ENCODE measurements around the gene CAPN11.
A peak's percentile ranks its signal among the peaks of the same experiment; 100 is the strongest.
"Not testable (repeated sequence)": the region's sequence is repeated elsewhere in the genome, so short reads cannot be mapped to it uniquely, and the experiment has no call there.

CAPN11 gene

GRCh38 chr6:44183783-44184182, 25.2 kb downstream of the CAPN11 start:
- no peak for DNase-seq

DNA sequence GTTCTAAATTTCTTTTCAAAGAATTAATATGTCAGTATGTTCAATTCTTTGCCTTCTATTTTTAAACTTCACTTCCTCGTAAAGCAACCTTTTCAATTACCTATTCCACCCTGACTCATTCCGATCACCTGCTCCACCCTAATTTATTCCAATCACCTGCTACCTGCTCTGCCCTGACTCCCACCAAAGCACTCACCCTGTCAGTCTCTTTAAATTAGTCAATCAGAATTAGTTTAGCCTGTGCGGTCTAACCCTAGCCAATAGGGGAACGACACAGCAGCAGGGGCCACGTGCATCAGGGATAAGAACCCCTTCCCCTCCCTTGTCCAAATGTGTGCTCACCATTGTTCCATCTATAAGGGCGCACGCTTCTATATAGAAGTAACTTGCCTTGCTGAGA, 26.7 kb downstream of the CAPN11 start:
- DNase-seq, result not testable (repeated sequence)

- no peak for DNase-seq
Measured at GRCh38 chr6:44185953-44186634, 27.5 kb downstream of the CAPN11 start.

DNA sequence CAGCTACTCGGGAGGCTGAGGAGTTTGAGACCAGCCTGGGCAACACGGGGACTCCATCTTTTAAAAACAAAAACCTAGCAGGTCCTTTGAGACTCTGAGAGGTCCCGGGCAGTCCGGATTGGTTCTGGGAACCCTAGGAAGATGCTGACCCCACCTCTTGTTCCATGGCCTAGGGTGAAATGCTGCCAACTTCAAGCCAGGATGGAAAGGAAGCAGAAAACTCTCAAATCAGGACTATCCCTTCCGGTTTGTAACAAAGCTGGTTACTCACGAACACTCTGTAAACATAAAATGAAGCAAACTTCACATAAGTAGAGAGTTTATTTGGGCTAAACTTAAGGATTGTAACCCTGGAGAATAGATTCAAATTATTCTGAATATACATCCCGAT, 28.0 kb downstream of the CAPN11 start:
- no peak for DNase-seq

- DNase-seq, result no peak
Measured at GRCh38 chr6:44188819-44189218, 30.2 kb downstream of the CAPN11 start.

GRCh38 chr6:44189257-44189656, 30.6 kb downstream of the CAPN11 start:
- no peak for DNase-seq

DNA sequence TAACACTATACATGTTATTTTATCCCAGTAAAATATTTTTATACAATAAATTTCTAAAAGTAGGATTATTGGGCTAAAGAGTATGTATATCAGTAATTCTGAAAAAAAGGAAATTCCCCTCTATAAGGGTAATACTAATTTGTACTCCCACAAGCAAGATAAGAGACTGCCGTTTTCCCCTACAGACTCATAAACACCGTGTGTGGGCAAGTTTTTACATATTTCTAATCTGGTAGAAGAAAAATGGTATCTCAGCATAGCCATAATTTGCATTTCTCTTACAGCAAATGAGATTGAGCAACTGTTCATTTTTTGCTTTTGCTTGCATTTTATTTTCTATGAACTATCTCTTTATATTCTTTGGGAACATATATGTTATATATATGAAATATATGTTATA, 32.1 kb downstream of the CAPN11 start:
- DNase-seq, result no peak

GRCh38 chr6:44192428-44193041, 33.9 kb downstream of the CAPN11 start:
- DNase-seq, result no peak

DNA sequence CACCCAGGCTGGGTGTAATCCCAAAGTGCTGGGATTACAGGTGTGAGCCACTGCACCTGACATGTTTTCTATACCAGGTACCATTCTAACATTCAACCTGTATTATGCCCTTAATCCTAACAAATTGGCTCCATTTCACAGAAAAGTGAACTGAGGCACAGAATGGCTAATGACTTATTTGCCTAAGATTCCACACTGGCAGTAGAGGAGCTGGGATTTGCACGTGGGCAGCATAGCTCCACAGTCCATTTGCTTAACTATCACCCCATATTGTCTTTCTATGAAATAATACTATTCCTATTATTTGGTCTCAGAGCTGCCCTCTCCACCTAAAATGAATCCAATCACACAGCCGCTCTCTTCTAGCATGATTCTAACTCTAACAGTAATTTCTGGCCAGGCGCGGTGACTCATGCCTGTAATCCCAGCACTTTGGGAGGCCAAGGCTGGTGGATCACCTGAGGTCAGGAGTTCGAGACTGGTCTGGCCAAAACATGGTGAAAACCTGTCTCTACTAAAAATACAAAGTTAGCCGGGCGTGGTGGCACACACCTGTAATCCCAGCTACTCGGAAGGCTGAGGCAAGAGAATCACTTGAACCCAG, 34.8 kb downstream of the CAPN11 start:
- no peak for DNase-seq

GRCh38 chr6:44194326-44194725, 35.7 kb downstream of the CAPN11 start:
- DNase-seq, result no peak

- not testable (repeated sequence) for DNase-seq
Measured at GRCh38 chr6:44196351-44196750, 37.7 kb downstream of the CAPN11 start.

DNA sequence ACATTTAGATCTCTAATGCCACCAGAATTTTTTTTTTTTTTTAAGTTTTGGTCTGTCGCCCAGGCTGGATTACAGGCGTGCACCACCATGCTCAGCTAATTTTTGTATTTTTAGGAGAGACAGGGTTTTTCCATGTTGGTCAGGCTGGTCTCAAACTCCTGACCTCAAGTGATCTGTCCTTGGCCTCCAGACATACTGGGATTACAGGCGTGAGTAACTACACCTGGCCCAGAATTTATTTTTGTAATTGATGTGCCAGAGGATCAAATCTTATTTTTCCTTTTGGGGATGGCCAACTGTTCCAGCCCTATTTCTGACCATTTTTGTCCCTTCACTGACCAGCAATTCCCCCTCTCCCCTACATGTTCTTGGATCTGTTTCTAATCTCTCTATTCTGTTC, 40.1 kb downstream of the CAPN11 start:
- no peak for DNase-seq

DNA sequence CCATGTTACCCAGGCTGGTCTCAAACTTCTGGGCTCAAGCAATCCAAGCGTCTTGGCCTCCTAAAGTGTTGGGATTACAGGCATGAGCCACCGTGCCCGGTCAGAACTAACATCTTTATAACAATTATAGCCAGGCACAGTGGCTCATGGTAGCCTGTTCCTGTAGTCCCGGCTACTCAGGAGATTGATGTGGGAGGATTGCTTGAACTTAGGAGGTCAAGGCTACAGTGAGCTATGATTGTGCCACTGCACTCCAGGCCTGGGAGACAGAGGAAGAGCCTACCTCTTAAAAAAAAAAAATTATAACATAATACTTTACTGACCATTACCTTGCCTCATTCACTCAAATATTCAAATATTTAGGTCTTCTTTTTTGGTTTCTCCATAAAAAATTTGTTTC, 41.3 kb downstream of the CAPN11 start:
- no peak for DNase-seq

DNA sequence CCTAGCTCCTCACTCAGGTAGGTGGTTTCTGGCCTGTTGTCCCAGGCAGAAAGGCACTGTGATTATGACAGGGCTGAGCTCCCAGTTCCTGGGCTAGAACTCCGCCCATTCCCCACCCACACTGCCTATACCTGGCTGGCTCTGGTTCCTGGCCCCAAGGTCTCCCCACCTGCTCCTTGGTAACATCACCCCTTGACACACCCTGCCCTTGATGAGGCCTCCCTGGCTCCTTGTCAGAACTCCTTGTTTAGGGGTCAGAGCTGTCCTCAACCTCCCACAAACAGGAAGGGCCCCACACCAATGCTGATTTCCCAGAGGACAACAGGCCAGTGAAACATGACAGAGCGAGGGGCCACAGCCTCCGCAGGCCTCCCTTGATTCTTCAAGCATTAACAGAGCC, 42.6 kb downstream of the CAPN11 start:
- DNase-seq, result no peak

- DNase-seq, result no peak
Measured at GRCh38 chr6:44201638-44202303, 43.2 kb downstream of the CAPN11 start.

DNA sequence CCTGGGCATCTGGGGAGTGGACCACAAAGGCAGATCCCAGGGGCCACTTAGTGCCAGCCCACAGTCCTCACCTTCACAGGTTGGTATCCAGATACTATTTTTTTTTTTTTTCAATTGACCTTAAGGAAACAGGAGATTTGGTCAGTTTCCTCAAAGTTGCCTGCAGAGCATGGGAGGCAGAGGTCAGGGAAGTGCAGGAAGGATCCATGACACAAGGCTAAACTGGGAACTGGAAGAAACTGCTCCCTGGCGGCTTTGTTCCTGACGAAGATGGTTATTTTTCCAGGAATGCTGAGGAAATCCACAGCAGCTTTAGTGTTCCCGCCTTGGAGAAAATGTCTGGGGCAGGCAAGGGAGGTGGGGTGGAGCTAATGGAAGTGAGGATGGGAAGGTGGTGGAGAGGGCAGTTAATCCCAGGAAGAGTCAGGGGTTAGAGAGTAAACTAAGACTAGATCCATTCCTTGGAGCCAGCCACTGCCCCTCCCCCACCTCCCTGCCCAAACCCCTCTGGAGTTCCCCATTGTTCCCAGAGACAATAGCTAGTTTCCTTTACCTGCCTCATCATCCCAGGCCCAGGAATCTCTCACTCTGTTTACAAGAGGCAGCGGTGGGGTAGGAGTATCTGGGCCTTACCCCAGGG, 43.8 kb downstream of the CAPN11 start:
- DNase-seq, result no peak

GRCh38 chr6:44202972-44203750, 44.5 kb downstream of the CAPN11 start:
- DNase-seq, result no peak

DNA sequence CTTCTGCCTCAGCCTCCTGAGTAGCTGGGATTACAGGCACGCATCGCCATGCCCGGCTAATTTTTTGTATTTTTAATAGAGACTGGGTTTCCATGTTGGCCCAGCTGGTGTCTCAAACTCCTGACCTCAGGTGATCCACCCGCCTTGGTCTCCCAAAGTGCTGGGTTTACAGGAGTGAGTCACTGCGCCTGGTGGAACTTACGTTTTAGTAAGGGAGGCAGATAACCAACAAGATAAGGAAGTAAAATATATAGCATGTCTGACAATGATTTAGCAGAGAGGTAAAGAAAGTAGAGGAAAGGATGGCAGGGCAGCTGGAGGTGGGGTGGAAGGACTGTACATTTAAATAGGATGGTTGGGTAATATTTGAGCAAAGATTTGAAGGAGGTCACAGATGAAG, 45.3 kb downstream of the CAPN11 start:
- no peak for DNase-seq

DNA sequence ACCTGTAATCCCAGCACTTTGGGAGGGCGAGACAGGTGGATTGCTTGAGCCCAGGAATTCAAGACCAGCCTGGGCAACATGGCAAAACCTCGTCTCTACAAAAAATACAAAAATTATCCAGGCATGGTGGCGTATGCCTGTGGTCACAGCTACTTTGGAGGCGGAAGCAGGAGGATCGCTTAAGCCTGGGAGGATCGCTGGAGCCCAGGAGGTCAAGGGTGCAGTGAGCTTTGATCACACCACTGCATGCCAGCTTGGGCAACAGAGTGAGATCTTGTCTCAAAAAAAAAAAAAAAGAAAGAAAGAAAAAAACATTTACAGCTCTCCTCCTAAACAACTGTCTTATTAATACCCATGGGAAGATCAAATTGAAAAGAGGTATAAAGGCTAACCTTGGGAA, 49.3 kb downstream of the CAPN11 start:
- DNase-seq, result no peak

- DNase-seq, result peak; percentile 42
Measured at GRCh38 chr6:44211284-44211683, 52.7 kb downstream of the CAPN11 start.

DNA sequence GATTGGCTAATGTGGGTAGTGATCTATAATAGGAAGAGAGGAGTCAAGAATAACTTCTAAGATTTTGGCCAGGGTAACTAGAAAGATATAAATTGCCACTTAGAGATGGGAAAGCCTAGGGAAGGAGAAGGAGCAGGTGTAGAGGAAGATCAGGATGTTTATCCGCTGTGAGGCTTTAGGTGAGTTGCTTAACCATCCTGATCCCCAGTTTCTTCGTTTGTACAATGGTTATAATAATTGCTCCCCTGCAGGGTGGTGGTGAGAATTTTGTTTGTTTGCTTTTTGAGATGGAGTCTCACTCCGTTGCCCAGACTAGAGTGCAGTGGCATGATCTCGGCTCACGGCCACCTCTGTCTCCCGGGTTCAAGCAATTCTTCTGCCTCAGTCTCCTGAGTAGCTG, 55.7 kb downstream of the CAPN11 start:
- DNase-seq, result no peak

DNA sequence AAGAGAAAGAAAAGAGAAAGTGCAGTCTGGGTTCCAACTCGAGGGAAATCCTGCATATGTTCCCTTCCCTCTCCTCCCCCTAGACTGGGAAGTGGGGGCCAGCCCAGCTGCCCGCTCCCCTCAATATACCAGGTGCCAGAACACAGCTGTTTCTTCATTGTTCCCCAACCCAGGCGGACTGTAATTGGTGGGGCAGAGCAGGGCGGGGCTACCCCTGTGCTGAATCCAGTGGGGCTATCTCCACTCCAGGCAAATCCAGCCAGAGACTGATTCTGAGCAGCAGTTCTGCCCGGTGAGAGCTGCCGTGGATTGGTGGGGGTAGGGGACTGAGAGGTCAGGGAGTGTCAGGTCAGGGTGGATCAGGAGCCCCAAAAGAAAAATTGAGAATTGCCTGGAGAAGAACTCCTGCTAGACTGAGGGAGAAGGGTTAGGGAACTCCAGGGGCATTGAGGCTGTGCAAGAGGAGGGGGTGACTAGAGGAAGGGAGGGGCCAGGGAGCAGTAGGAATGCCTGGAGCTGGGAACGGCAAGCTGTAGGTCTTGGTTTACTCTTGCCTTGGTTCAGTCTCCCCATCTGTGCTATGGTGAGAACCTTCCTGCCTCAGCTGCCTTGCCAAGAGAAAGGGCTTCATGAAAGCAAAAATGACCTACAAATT, 58.2 kb downstream of the CAPN11 start, which contains the start of gene MYMX:
TSS of gene MYMX (plus strand) at position 250 of the 655 bp plus-strand sequence. CDS start 546 bp downstream, outside the sequence.
- DNase-seq, result peak; percentile 48
